Mammary epithelial cell (primary cell): ENCODE data around the gene RNPEP.

Source experiments
- EZH2 ChIP-seq: IDR thresholded peaks from 2 replicates; pipeline ENCODE4 v1.6.1; 2012; ENCODE audit warnings: low read length, inconsistent platforms, borderline replicate concordance
- TF ChIP-seq, protein P1 (sequence below), 2 donors: IDR thresholded peaks in 1 of 2; conservative IDR thresholded peaks in 1 of 2; 2 replicates each; pipeline ENCODE4 v1.5.1; 2011 to 2012; ENCODE audit warnings: inconsistent platforms in 2 of 2, low read length in 2 of 2, mild to moderate bottlenecking in 2 of 2, control low read depth in 1 of 2, low read depth in 1 of 2; ENCODE audit not compliant: insufficient read depth in 1 of 2; ENCODE audit errors: extremely low read depth in 1 of 2

DNA sequence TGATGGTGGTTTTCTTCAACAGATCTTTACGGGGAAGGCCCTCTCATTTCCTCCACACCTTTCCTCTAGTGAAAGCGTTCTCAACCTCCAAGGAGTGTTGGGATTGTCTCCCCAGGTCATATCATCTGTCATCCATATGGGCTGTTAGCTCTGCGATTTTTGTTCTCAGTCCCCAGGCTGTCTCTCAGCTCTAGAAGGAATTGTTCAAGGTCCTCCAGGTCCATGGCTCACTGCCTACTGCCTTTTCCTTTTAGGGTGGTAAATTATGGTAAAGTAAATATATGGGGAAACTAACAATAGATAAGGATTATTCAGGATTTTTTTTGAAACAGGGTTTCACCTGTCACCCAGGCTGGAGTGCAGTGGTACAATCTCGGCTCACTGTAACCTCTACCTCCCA lies 65.5 kb downstream of the RNPEP start:
- TF ChIP-seq, protein P1, sequence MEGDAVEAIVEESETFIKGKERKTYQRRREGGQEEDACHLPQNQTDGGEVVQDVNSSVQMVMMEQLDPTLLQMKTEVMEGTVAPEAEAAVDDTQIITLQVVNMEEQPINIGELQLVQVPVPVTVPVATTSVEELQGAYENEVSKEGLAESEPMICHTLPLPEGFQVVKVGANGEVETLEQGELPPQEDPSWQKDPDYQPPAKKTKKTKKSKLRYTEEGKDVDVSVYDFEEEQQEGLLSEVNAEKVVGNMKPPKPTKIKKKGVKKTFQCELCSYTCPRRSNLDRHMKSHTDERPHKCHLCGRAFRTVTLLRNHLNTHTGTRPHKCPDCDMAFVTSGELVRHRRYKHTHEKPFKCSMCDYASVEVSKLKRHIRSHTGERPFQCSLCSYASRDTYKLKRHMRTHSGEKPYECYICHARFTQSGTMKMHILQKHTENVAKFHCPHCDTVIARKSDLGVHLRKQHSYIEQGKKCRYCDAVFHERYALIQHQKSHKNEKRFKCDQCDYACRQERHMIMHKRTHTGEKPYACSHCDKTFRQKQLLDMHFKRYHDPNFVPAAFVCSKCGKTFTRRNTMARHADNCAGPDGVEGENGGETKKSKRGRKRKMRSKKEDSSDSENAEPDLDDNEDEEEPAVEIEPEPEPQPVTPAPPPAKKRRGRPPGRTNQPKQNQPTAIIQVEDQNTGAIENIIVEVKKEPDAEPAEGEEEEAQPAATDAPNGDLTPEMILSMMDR (conservative IDR thresholded peaks at IDR 0.05 in 1 of 2, IDR thresholded peaks at IDR 0.05 in 1 of 2; ENCODE audit: extremely low read depth in 1 of 2, insufficient read depth in 1 of 2, low read depth in 1 of 2, low read length in 2 of 2): no peak
- TF ChIP-seq EZH2: no peak
